GM12878 (cell line): ENCODE measurements around the gene UBXN4. TPM values are rescaled to one million over a fixed set of nuclear protein-coding genes. Genes with fewer than 3 reads are reported as not detected.

Experiments used
- ATF3 ChIP-seq: IDR thresholded peaks from 2 replicates; pipeline ENCODE4 v1.6.1; 2011; ENCODE audit warnings: low read depth, mild to moderate bottlenecking, low read length, moderate library complexity, borderline replicate concordance; ENCODE audit errors: extremely low read depth
- HSF1 ChIP-seq: fragments of 150-350 bp; IDR thresholded peaks from 2 replicates; pipeline ENCODE4 v1.6.1; 2014; ENCODE audit warnings: mild to moderate bottlenecking, low read depth, low read length
- MEF2A ChIP-seq: IDR thresholded peaks from 2 replicates; pipeline ENCODE4 v1.6.1; 2011; ENCODE audit warnings: low read depth, mild to moderate bottlenecking, low read length, moderate library complexity; ENCODE audit not compliant: insufficient read depth
- NFIC ChIP-seq: IDR thresholded peaks from 2 replicates; pipeline ENCODE4 v1.6.1; 2012; ENCODE audit warnings: low read depth, mild to moderate bottlenecking, inconsistent platforms, low read length, moderate library complexity
- SMAD1 ChIP-seq: fragments of 450-650 bp; IDR thresholded peaks from 2 replicates; pipeline ENCODE4 v1.6.1; 2018; ENCODE audit warnings: mild to moderate bottlenecking, low read depth; ENCODE audit not compliant: partially characterized antibody
- SP1 ChIP-seq: IDR thresholded peaks from one replicate; pipeline ENCODE4 v1.6.1; 2011; ENCODE audit warnings: low read depth, low read length
- ZBTB40 ChIP-seq: fragments of 450-650 bp; IDR thresholded peaks from 2 replicates; pipeline ENCODE4 v1.6.1; 2016; ENCODE audit warnings: mild to moderate bottlenecking, moderate library complexity, borderline replicate concordance
- polyA plus RNA-seq, 11 experiments: library from polyadenylated mRNA; depleted of rRNA in 4 of 11; unstranded in 6 of 11; stranded (reverse) in 5 of 11; fragments of >200 nt; fragmentation: Nextera tagmentation in 4 of 11; fragmentation: Illumina TruSeq in 1 of 11; extraction: Ambion mirVana in 4 of 11; extraction: Trizol in 1 of 11; gene quantifications; 1 replicate in 1 of 11; 2 replicates in 10 of 11; pipeline versions ENCODE4 v1.2.1 to v1.2.3, GENCODE V29; 2011 to 2016; ENCODE audit warnings: inconsistent platforms in 2 of 11, missing spikeins in 2 of 11, low read depth in 1 of 11
- total RNA-seq, 4 experiments: library from RNA; depleted of rRNA in 3 of 4; stranded (reverse); fragments of >200 nt in 3 of 4; fragmentation: Illumina TruSeq in 1 of 4; extraction: Trizol in 1 of 4; gene quantifications; 2 replicates each; pipeline versions ENCODE4 v1.2.1 to v1.2.3, GENCODE V29; 2013 to 2021

Gene UBXN4
- total and polyA plus RNA-seq, 10 of the 15 experiments (the other 5 are each of a cell fraction or from before 2014, with no cell fraction given): 52.6 to 133 (median 71.9) TPM

GRCh38 chr2:135694711-135695110 is 46.9 kb upstream of the UBXN4 start (continued):
- TF ChIP-seq MEF2A (no peak), HSF1 (no peak), ZBTB40 (no peak), ATF3 (no peak), SP1 (no peak), NFIC (no peak), SMAD1 (no peak)
